HG02763 (cell line): ENCODE data around the gene SMIM11.

Experiments
- ATAC-seq: cut with Tn5 transposase; IDR thresholded peaks from one replicate; pipeline ENCODE4 v1.9.1; 2021; ENCODE audit warnings: mild to moderate bottlenecking, moderate library complexity; ENCODE audit not compliant: unreplicated experiment

SMIM11 gene, protein sequence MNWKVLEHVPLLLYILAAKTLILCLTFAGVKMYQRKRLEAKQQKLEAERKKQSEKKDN

DNA sequence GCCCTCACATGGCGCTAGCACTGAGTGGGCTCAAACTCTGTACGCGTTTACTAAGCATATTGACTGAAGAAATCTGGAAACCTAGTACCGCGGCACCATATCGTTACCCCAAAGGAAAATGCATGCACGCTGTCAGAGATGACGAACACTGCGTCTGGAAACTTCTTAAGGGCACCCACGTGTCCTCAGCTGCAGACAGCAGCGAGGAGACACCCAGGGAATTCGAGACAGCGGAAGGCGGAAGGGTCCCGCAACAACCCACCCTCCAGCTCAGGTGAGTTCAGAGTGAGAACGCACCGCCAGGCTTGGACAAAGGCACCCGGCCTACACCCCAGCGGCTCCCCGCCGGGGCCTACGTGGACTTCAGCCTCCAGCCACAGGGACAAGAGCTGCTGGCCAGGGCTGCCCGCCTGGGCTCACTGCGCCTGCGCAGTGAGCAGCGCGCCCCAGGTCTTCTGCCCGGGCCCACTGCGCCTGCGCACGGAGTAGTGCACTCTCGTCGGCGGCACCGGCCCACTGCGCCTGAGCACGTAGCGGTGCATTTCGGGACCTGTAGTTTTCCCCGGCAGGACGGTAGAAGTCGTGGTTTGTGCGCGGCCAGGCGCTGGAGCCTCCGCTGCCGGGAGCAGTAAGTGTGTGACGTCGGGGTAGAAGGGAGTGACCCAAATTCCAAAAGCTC is at the start of gene SMIM11:
Gene SMIM11 (plus strand): TSS at position 568 of the 679 bp plus-strand sequence. CDS start 3,998 bp downstream, outside the sequence.
- ATAC-seq = peak; percentile 94

DNA sequence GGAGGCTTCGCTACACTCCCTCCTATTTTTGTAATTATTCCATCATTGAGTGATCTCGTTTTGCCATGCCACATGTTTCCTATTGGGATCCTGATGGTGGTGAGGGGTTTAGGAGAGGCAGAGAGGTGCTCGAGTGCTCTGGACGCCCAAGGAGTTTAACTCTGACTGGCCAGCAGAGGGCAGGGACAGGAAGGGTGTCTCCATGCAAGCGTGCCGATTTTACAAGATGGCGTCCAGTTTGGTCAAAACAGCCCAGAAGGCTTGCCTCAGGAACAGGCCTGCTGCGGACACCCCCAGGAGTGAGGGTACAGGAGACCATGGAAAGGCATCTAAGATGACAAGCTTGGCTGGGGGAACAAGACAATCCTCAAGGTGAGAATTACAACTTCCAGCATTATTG is 45.3 kb upstream of the SMIM11 start:
- no peak for ATAC-seq

DNA sequence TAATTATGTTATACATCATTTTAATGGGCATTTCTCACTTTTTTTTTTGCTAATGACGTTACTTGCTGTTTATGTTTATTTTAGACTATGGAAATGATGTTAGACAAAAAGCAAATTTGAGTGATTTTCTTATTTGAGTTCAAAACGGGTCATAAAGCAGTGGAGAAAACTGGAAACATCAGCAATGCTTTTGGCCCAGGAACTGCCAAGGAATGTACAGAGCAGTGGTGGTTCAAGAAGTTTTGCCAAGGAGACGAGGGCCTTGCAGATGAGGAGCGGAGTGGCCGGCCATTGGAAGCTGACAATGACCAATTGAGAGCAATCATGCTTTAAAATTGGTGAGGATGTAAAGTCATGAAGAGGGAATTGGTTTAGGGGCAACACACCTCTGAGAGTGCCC is 43.6 kb upstream of the SMIM11 start:
- no peak for ATAC-seq

GRCh38 chr21:34332347-34332746 is 43.0 kb upstream of the SMIM11 start:
- ATAC-seq = no peak

- no peak for ATAC-seq
These were observed 42.1 kb upstream of the SMIM11 start for GRCh38 chr21:34333121-34333739.

DNA sequence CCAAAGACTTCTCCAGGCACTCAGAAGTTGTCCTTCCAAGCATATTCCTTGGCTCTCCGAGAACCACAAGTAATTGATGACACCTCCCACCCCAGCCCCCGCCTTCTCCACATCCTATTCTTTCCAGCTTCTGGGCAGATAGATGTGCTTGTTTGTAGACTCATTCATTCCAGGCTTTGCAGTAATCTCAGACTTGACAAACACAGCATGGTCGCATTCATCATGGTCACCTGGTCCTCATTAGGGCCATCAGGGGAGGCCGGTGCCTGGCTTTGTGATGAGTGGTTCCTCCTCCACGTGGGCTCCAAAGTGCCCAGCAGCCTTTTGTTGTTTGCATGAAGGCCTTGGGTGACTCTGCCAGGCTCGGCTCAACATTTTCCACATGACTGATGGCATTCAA is 40.0 kb upstream of the SMIM11 start:
- no peak for ATAC-seq

GRCh38 chr21:34336245-34336644 is 39.1 kb upstream of the SMIM11 start:
- ATAC-seq = no peak

- ATAC-seq = no peak
These were observed 38.4 kb upstream of the SMIM11 start for GRCh38 chr21:34336756-34337391.

GRCh38 chr21:34337741-34338140 is 37.6 kb upstream of the SMIM11 start:
- no peak for ATAC-seq

GRCh38 chr21:34338226-34338625 is 37.1 kb upstream of the SMIM11 start:
- ATAC-seq = no peak

DNA sequence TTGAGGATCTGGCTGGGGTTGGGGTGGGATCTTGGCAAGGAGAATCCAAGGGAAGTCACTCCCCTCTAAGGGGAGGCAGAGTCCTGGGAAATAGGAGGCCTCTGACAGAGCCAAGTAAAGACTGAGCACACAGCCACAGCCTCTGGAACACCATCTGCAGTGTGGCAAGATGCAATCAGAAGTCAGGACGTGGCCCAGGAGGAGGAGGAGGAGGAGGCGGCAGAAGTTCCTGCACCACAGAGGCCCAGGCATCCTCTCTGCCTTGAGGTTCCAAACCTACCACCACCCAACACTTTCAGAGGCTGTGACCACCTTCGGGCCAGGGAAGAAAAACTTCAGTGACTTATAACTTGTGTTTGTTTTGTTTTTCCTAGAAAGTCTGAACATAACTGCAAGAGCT is 35.2 kb upstream of the SMIM11 start:
- ATAC-seq = no peak

DNA sequence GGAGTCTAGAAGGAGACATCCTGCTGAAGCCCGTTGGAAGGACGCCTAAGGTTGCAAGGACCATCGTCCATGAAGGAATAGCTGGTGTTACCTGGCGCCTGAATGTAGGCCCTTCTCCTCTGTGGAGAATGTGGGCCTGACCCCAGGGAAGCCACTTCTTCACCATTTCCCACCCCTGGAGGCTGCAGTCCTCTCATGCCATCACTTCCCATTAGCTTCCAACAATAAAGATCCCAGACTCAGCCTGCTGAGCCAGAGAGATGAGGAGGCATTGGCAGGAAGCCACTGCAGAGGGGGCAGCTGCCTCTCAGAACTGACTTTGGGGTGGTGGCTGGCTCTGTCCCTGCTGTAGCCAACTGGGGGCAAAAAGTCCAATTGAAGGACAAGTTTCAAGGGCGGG is 32.8 kb upstream of the SMIM11 start:
- no peak for ATAC-seq

- ATAC-seq = no peak
These were observed 32.0 kb upstream of the SMIM11 start for GRCh38 chr21:34343347-34343746.

DNA sequence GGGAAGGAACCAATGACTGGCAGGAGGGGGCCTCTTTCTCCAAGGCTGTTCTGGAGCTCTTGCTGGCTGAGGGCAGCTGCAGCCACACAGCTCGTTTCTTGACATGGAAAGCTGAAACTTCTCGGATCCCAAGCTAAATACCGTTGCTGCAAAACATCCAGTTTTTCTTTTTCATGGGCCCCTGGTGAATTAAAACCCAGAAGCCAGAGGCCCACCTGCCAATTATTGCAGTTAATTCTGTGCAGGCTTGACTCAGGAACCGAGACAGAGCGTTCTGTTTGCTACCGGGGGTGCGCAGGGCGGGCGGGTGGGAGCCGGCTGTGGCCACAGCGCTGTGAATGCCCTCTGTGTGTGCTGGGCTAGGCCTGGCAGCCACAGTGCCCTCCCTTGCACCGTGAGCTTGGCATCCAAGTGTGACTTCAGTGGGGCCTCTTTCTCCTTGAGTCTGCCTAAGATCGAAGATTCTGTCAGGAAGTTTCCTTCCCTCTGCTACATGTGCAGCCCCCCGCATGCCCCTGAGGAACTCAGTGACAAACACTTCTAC is 31.4 kb upstream of the SMIM11 start:
- no peak for ATAC-seq

DNA sequence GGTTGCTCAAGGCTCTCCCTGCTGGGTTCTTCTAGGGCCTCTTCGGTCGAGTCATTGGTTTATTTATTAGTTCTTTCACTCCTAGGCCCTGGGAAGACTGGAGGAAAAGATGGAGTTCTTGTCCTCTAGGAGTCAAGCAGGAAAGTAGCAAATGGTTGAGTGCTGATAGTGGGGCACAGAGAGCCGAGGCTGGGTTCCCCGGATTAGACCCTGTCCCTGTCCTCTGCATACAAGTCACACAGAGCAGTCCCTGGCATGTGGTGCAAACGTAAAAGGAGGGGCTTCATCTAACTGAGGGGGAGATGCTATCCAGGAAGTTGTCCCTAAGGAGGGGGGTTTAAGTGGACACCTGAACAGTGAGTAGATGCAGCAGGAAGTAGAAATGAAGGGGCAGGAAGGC is 30.7 kb upstream of the SMIM11 start:
- no peak for ATAC-seq

- no peak for ATAC-seq
These were observed 30.0 kb upstream of the SMIM11 start for GRCh38 chr21:34345091-34345871.

DNA sequence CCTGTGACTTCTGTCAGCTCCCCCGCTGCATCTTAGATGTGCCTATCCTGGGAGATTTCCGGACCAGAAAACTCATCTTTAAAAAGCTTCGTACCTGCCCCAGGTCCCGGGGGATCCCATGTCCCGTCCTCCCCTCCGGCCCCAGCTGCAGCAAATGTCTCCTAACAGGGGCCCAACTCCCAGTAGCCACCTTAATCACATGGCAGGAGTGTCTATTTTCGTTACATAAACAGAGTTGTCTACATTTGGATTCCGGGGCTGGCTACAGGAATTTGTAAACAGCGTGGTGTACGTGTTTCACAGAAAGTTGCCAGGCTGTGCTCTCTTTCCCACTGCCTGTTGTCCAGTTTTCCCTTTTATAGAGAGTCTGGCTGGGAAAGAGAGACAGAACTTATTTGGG is 29.4 kb upstream of the SMIM11 start:
- no peak for ATAC-seq

GRCh38 chr21:34348890-34349519 is 26.3 kb upstream of the SMIM11 start:
- no peak for ATAC-seq

GRCh38 chr21:34351786-34352241 is 23.5 kb upstream of the SMIM11 start:
- ATAC-seq = no peak

GRCh38 chr21:34352556-34352955 is 22.8 kb upstream of the SMIM11 start:
- no peak for ATAC-seq

DNA sequence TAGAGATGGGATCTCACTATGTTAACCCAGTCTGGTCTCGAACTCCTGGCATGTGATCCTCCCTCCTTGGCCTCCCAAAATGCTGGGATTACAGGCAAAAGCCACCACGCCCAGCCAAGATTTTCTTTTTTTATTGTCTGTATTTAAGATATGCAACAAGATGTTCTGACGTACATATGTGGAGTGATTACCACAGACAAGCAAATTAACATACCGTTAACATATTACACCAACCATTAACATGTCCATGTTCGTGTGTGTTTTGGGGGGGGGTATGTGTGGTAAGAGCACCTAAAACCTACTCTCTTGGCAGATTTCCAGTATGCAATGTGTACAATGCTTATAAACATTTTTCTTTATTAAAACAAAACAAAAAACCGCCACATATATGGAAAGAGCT is 22.1 kb upstream of the SMIM11 start:
- ATAC-seq = no peak
